ENCODE measurements around the gene STRN3. TPM values are rescaled to one million over a fixed set of nuclear protein-coding genes. Genes with fewer than 3 reads are reported as not detected.

The STRN3 gene
- total RNA-seq, 3 donors from 2014 or later = 46.0 to 61.9 (median 46.3) TPM

DNA sequence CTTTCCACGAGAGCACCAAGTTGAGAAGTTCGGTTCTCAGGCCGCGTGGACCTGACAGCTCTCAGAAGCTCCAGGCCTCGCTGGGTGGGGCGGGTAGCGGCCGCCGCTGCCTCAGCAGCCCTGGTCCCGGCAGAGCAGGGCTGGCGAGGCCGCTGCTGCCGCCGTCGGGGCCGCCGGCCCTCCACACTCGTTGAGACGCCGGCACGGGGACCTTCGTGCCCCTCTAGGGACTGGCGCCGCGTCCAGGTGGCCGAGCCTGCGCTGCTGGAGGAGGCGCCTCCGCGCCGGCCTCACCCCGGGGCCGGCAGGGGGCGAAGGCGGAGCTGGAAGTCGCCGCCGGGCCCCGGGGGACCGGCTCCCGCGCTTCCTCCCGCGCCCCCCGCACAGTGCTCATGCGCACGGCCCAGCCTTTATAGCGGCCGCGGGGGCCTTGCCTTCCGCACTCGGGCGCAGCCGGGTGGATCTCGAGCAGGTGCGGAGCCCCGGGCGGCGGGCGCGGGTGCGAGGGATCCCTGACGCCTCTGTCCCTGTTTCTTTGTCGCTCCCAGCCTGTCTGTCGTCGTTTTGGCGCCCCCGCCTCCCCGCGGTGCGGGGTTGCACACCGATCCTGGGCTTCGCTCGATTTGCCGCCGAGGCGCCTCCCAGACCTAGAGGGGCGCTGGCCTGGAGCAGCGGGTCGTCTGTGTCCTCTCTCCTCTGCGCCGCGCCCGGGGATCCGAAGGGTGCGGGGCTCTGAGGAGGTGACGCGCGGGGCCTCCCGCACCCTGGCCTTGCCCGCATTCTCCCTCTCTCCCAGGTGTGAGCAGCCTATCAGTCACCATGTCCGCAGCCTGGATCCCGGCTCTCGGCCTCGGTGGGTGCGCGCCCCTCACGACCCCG lies 151.8 kb downstream of the STRN3 start, which contains the start of gene COCH:
Gene COCH (plus strand): TSS at position 440 of the 879 bp plus-strand sequence. CDS start 380 bp downstream, at position 820.
- intact Hi-C loops (cut with DNase I, micrococcal nuclease) = no loop called here
- DNase-seq (peak; percentile 26 to 51 (median 51)), ATAC-seq (peak; percentile 82)
- H3K4me1 ChIP-seq (ENCODE audit: low read depth) = peaks cover 14% of the 10 kb centered on the region
- H3K9me3 ChIP-seq = no peaks in the 10 kb centered on the region
- no peaks in the 10 kb centered on the region for H3K36me3 ChIP-seq (ENCODE audit: low read depth)
- TF ChIP-seq, protein P1, sequence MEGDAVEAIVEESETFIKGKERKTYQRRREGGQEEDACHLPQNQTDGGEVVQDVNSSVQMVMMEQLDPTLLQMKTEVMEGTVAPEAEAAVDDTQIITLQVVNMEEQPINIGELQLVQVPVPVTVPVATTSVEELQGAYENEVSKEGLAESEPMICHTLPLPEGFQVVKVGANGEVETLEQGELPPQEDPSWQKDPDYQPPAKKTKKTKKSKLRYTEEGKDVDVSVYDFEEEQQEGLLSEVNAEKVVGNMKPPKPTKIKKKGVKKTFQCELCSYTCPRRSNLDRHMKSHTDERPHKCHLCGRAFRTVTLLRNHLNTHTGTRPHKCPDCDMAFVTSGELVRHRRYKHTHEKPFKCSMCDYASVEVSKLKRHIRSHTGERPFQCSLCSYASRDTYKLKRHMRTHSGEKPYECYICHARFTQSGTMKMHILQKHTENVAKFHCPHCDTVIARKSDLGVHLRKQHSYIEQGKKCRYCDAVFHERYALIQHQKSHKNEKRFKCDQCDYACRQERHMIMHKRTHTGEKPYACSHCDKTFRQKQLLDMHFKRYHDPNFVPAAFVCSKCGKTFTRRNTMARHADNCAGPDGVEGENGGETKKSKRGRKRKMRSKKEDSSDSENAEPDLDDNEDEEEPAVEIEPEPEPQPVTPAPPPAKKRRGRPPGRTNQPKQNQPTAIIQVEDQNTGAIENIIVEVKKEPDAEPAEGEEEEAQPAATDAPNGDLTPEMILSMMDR (IDR thresholded peaks at IDR 0.05) = no peak
- H3K4me3 ChIP-seq = no peak within 1 kb of the TSS

- Histone ChIP-seq H3K4me1 (ENCODE audit: low read depth) (peaks cover 14% of the 10 kb centered on the region), H3K4me3 (no peak overlapping the region), H3K9me3 (no peaks in the 10 kb centered on the region), H3K36me3 (ENCODE audit: low read depth) (no peaks in the 10 kb centered on the region)
- DNase-seq = no peak
- no peak for ATAC-seq
- TF ChIP-seq, protein P1 (IDR thresholded peaks at IDR 0.05) = no peak
- intact Hi-C loops (cut with DNase I, micrococcal nuclease) = no loop called here
Observed at GRCh38 chr14:30873308-30874119, 152.7 kb downstream of the STRN3 start.

GRCh38 chr14:30872602-30873001 lies 153.6 kb downstream of the STRN3 start:
- H3K9me3 ChIP-seq = no peaks in the 10 kb centered on the region
- intact Hi-C loops (cut with DNase I, micrococcal nuclease) = no loop called here
- no peaks in the 10 kb centered on the region for H3K36me3 ChIP-seq (ENCODE audit: low read depth)
- no peak for ATAC-seq
- TF ChIP-seq, protein P1 (IDR thresholded peaks at IDR 0.05) = no peak
- DNase-seq = no peak
- H3K4me3 ChIP-seq = no peak overlapping the region
- H3K4me1 ChIP-seq (ENCODE audit: low read depth) = peaks cover 14% of the 10 kb centered on the region

- intact Hi-C loops (cut with DNase I, micrococcal nuclease) = no loop called here
- TF ChIP-seq, protein P1 (IDR thresholded peaks at IDR 0.05) = no peak
- ATAC-seq = no peak
- H3K36me3 ChIP-seq (ENCODE audit: low read depth) = no peaks in the 10 kb centered on the region
- H3K4me3 ChIP-seq = no peak overlapping the region
- no peak for DNase-seq
- H3K9me3 ChIP-seq = no peaks in the 10 kb centered on the region
- H3K4me1 ChIP-seq (ENCODE audit: low read depth) = peaks cover 6% of the 10 kb centered on the region
Observed at GRCh38 chr14:30869551-30870155, 156.5 kb downstream of the STRN3 start.

- intact Hi-C loops (cut with DNase I, micrococcal nuclease) = no loop called here
- no peak overlapping the region for H3K4me3 ChIP-seq
- DNase-seq = no peak
- H3K4me1 ChIP-seq (ENCODE audit: low read depth) = no peaks in the 10 kb centered on the region
- H3K36me3 ChIP-seq (ENCODE audit: low read depth) = no peaks in the 10 kb centered on the region
- ATAC-seq = no peak
- TF ChIP-seq, protein P1 (IDR thresholded peaks at IDR 0.05) = no peak
- H3K9me3 ChIP-seq = no peaks in the 10 kb centered on the region
Observed at GRCh38 chr14:30868736-30869135, 157.4 kb downstream of the STRN3 start.

Measured in mucosa of descending colon (tissue), 3 donors.